DMS 273 (cell line): ENCODE measurements around the gene ECD.
A peak's percentile ranks its signal among the peaks of the same experiment; 100 is the strongest.

Experiments
- DNase-seq: peaks from one replicate; lab custom pipeline; 2025; ENCODE audit not compliant: unreplicated experiment; lab: John Stamatoyannopoulos, UW

Gene ECD

DNA sequence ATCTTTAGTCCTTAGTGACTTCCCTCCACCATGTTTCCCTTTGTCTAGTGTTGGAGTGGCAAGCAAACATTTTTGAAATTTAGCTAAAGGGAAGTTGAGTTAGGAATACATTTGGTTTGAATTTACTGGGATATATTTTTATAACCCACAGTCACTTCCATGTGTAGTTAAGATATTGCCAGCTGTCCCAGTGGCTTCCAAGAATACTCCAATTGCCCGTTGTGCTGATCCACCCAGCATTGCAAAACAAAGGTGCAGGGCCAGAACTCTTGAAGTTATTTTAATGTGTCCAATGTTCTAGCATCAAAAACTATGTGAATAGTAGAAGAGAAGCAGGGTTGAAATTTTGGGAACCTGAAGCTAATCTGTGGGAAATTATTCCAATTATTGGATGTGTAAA lies 68.7 kb downstream of the ECD start:
- no peak for DNase-seq

DNA sequence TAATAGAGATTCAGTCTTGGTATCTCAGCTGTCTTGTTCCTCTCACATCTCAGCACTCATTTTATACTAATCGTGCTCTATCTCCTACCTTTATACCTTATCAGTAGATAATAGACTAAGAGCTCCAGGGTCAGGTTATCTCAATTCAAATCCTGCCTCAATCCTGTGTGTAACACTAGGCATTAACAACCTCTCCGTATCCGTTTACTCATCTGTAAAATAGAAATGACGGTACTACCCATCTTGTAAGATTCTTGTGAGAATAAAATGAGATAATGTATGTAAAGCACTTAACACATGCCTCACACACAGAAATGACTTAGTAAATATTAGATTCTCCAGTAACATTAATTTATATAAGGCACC lies 70.5 kb downstream of the ECD start:
- DNase-seq: no peak

DNA sequence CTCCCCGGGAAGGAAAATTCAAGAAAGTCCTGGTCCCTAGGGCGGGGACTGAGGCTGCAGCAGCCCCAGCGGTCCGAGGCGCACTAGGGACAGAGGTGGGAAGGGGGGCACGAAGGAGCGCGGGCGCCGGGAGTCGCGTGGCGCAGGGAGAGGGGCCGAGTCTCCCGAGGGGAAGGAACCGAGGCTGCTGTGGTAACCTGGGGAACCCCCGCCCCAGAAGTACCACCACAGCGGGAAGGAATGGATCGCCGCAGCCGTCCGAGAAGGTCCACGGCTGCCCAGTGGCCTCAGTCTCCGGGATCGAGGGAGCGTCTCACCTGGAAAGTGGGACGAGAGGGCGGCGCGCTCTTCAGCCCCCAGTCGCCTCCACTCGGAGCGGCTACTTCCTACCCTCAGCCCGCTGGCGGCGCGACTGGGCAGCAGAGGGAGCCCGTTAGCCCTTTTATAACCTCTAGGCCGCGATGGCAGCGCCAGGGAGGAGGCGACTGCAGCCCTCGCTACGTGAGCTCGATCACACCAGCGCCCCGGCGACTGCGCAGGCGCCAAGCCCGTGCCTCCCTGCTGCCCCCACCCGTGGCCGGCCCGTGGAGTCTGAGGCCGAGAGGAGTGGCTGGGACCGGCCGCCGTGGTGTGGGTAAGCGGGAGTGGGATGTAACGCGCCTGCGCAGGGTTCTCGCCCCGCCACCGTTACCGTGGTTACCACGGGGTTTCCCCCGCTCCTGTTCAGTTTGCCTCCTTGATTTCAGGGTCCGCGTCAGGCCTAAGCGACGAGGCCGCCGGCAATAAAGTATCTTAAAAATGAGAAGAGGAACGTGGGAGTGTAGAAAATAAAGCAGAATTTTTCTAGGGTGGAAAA lies 71.1 kb downstream of the ECD start, which contains the start of gene P4HA1:
Gene P4HA1 (minus strand): TSS at position 418 of the 856 bp plus-strand sequence. CDS start 21,983 bp downstream, outside the sequence.
- DNase-seq: peak; percentile 96

DNA sequence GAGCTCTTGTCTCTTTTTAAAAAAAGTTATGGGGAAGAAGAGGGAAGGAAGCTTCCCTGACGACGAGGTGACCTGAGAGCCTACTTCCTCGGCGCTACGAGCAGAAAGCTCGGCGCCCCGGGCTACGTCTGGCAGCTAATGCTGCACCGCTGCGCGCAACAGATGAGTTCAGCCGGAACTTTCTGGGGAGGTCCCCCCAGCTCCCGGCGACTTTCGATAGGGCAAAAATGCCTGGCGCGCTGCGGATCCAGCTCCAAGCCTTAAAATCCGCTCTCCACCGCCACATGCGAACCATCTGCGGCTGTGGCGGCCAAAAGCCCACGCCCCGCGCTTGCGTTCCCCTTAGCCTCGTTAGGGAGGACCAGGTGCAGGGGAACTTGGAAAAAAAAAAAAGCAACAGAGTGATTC lies 71.8 kb downstream of the ECD start:
- peak; percentile 79 for DNase-seq

DNA sequence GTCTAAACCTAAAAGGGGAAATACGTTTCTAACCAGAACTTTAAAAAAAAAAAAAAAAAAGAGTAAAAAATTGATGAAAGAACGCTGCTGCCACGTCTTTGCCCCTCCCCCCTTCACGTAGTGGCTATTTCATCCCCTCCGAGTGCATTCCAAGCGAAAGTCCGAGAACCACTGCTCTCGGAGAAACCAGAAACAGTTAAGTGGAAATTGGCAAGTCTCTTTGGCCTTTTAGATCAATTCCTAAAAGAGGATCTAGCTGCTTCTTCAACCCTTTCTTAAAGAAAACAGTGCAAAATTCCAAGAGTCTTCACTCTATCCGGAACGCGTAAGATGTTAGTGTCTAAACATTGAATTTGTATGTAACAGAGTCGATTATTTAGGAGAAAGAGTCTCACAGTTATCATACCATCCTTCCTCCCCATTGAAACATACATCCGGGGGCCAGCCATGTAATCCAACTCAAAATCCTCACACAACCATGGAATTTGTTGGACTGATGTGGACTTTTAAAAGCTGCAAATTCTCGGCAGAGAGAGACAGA lies 72.3 kb downstream of the ECD start:
- peak; percentile 62 for DNase-seq

DNA sequence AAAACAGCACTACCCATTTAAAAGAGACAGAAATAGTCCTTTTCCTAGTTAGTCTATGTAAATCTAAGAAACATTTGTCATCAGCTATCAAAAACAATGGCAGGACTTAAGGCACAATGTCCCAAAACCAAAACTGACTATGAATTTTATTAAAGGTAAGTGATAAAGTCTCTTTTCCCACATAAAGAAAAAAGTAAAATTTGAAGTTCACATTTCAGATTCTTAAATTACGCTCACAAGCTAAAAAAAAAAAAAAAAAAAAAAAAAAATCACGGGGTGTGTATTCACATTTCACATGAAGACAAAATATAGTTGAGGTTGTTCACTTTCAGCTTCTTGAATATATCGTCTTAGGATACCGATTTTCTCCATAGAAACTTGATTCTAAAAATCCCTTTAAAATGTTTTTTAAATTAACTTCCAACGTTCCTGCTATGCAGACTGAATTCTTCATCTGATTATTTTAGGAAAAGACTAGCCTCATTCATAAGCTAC lies 72.8 kb downstream of the ECD start:
- no peak for DNase-seq

DNA sequence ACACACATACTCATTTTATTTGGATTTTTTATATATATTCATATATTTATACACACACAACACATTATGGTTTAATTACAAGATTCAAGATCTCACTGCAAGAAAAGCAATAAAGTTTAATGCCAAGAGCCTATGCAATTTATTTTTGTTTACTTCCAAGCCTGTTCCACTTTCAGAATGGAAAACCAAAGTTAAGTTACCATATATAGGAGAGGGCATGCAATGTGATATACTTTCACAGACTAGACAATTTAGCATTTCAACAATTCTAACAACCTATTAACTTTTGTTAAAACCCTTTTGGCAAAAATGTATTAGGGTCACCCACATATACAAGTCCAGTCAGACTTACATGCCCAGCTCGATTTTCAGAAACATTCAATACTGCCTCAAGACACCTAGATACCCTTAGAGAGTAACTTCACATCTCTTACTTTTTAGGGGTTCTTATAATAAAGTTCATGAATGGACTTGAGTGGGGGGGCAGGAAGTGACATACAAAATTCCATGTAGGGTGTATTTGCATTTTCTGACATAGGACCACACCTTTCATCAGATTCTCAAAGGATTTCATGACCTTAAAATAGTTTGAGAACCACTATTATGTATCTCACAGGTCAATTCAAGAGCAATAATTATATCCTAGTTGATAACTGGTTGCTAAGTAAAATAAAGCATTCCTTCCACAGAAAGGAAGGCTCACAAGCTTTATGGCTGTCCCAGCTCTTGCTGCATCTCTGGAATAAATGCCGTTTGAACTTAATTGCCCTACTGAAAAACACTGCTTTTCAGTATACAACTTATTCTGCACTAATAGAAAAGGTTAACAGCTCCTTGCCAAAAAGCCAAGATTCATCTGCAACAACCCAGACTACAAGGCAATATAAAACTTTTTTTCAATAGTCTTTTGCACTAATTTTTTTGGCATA lies 73.6 kb downstream of the ECD start:
- no peak for DNase-seq

DNA sequence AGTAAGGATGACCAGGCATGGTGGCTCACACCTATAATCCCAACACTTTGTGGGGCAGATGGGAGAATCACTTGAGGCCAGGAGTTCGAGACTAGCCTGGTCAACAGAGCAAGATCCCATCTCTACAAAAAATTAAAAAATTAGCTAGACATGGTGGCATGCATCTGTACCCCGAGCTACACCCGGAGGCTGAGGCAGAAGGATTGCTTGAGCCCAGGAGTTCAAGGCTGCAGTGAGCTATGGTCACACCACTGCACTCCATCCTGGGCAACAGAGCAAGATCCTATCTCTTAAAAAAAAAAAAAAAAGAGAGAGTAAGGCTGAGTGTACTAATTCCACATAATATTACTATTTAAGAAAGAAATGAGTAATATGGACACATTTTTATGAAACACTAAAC lies 75.0 kb downstream of the ECD start:
- no peak for DNase-seq

DNA sequence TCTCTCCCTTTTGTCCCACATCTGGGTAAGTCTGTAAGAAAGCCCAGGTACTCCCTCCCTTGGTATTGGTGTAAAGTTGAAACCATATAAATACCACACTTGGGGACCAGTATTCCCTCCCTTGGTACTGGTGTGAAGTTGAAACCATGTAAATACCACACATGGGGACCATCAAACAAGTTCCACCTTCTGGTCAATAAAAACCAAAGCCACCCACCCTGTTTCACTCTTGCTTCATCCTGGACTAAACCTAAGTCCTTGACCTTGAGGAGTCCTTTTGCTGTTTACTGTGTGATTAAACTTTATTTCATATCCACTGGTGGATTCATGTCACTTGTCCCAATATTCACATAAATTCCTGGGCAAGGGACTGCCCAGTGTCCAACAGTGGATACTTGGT lies 79.5 kb downstream of the ECD start:
- DNase-seq: no peak

DNA sequence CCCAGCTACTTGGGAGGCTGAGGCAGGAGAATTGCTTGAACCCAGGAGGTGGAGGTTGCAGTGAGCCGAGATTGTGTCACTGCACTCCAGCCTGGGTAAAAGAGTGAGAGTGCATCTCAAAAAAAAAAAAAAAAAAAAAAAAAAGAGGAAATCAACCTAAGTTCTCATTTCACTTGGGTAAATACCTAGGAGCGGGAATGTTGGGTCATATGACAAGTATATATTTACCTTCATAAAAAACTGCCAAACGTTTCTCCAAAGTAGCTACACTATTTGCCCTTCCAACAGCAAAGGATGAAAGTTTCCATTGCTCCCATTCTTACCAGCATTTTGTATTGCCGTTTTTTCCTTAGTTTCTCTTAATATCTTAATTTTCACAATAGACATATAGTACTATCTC lies 81.0 kb downstream of the ECD start:
- no peak for DNase-seq

DNA sequence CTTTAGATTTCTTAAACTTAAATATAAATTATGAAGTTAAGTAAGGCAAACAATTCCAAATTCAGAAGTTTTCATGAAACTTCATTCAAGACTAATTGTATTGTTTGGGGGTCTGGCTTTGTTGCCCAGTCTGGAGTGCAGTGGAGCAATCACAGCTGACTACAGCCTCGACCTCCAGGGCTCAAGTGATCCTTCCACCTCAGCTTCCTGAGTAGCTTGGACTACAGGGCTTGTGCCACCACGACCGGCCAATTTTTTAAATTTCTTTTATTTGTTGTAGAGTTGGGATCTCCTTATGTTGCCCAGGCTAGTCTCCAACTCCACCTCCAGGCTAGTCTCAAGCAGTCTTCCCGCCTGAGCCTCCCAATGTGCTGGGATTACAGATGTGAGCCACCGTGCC lies 83.6 kb downstream of the ECD start:
- no peak for DNase-seq
